HepG2 (cell line): ENCODE measurements around the gene IRF7. TPM values are rescaled to one million over a fixed set of nuclear protein-coding genes. Genes with fewer than 3 reads are reported as not detected.

ENCODE experiments used
- IRF9 ChIP-seq: sonication (generic); formaldehyde crosslinking; IDR thresholded peaks from 2 replicates; pipeline ENCODE4 v1.8.0; 2022; ENCODE audit warnings: missing genetic modification reagents, mild to moderate bottlenecking, borderline replicate concordance
- MBD4 ChIP-seq: IDR thresholded peaks from 2 replicates; pipeline ENCODE4 v1.6.1; 2012; ENCODE audit warnings: low read length, inconsistent platforms, borderline replicate concordance
- REXO4 ChIP-seq: sonication (generic); formaldehyde crosslinking; IDR thresholded peaks from 2 replicates; pipeline ENCODE4 v1.8.0; 2022; ENCODE audit warnings: missing genetic modification reagents, mild to moderate bottlenecking, borderline replicate concordance
- TRIM22 ChIP-seq: fragments of 450-650 bp; IDR thresholded peaks from 2 replicates; pipeline ENCODE4 v1.6.1; 2017
- ZBED4 ChIP-seq: sonication (generic); formaldehyde crosslinking; IDR thresholded peaks from 2 replicates; pipeline ENCODE4 v1.4.0; 2020; ENCODE audit warnings: missing genetic modification reagents, borderline replicate concordance
- ZBTB4 ChIP-seq: sonication (generic); formaldehyde crosslinking; IDR thresholded peaks from 2 replicates; pipeline ENCODE4 v1.4.0; 2020; ENCODE audit warnings: missing genetic modification reagents, mild to moderate bottlenecking, borderline replicate concordance
- ZNF318 ChIP-seq: sonication (generic); formaldehyde crosslinking; IDR thresholded peaks from 2 replicates; pipeline ENCODE4 v1.4.0; 2020; ENCODE audit warnings: mild to moderate bottlenecking, missing genetic modification reagents
- ZNF768 ChIP-seq: sonication (generic); formaldehyde crosslinking; IDR thresholded peaks from 2 replicates; pipeline ENCODE4 v1.4.0; 2020; ENCODE audit warnings: missing genetic modification reagents
- ZNF850 ChIP-seq: sonication (generic); formaldehyde crosslinking; conservative IDR thresholded peaks from 2 replicates; pipeline ENCODE4 v1.9.0; 2021; ENCODE audit warnings: mild to moderate bottlenecking, missing genetic modification reagents
- polyA plus RNA-seq, 8 experiments: library from polyadenylated mRNA; depleted of rRNA in 3 of 8; stranded (reverse) in 7 of 8; unstranded in 1 of 8; fragments of >200 nt; fragmentation: Illumina TruSeq in 4 of 8; extraction: Trizol in 4 of 8; gene quantifications; 2 replicates each; pipeline versions ENCODE4 v1.2.1 to v1.2.3, GENCODE V29; 2011 to 2016; ENCODE audit warnings: low read depth in 4 of 8, missing spikeins in 1 of 8, mixed read lengths in 1 of 8; ENCODE audit not compliant: insufficient read depth in 1 of 8
- total RNA-seq, 5 experiments: library from RNA; depleted of rRNA; stranded (reverse); fragments of >200 nt; fragmentation: Illumina TruSeq; extraction: Trizol; gene quantifications; 2 replicates each; pipeline ENCODE4 v1.2.3, GENCODE V29; 2016; ENCODE audit warnings: low read depth in 1 of 5

The IRF7 gene
- total and polyA plus RNA-seq, 2 of the 13 experiments (the other 11 are each of a cell fraction or from before 2014, with no cell fraction given): not detected

- TF ChIP-seq ZBED4 (CRISPR knock-in tag) (peak; percentile 88; the same call in 1 of the 2 replicates), ZNF768 (CRISPR knock-in tag) (no peak), REXO4 (CRISPR knock-in tag) (no peak), MBD4 (no peak), IRF9 (CRISPR knock-in tag) (no peak), ZBTB4 (CRISPR knock-in tag) (no peak), ZNF850 (CRISPR knock-in tag) (no peak), TRIM22 (no peak), ZNF318 (no peak)
These were observed 27.8 kb downstream of the IRF7 start (continued) for GRCh38 chr11:587978-588380.
